K562 treated with DMSO at 1 percent for 24 hours (cell line): ENCODE measurements around the gene EIF2B4. TPM values are rescaled to one million over a fixed set of nuclear protein-coding genes. Genes with fewer than 3 reads are reported as not detected.

Experiments used
- total RNA-seq: library from RNA; unstranded; fragments of 300-600 nt; gene quantifications from 2 replicates; pipeline ENCODE4 v1.2.3, GENCODE V29; 2022; ENCODE audit warnings: low read depth; ENCODE audit not compliant: insufficient read depth

The EIF2B4 gene
- total RNA-seq, result 60.9 and 61.9 TPM in 2 replicates

GRCh38 chr2:27370026-27370815 lies at the start of gene EIF2B4, which contains the start of gene SNX17:
Gene EIF2B4 (minus strand): TSS chr2:27370338. CDS start chr2:27370314, 24 bp downstream.
Gene SNX17 (plus strand): TSS chr2:27370616. CDS start chr2:27370744, 128 bp downstream.

GRCh38 chr2:27409321-27410073 lies 39.4 kb upstream of the EIF2B4 start, which contains the start of gene PPM1G:
Gene PPM1G (minus strand): TSS chr2:27409591. CDS start chr2:27409422, 169 bp downstream.

GRCh38 chr2:27380626-27381545 lies 10.7 kb upstream of the EIF2B4 start, which contains the start of gene ZNF513:
Gene ZNF513 (minus strand): TSS chr2:27380734. CDS start chr2:27380526, 208 bp downstream.

GRCh38 chr2:27356382-27357181 lies 13.6 kb downstream of the EIF2B4 start, which contains the start of gene GTF3C2:
Gene GTF3C2 (minus strand): TSS chr2:27356764. CDS start chr2:27343554, 13,210 bp downstream.

GRCh38 chr2:27322766-27323595 lies 47.2 kb downstream of the EIF2B4 start, which contains the start of gene MPV17:
Gene MPV17 (minus strand): TSS chr2:27323097. CDS start chr2:27322517, 580 bp downstream.

Other genes with a start within 250 kb of the EIF2B4 start
- gene ABHD1, start 246.5 kb downstream of the EIF2B4 start, total RNA-seq, result 0.23 and 0.66 TPM in 2 replicates
- gene PREB, start 235.7 kb downstream of the EIF2B4 start, total RNA-seq, result 102 and 109 TPM in 2 replicates
- not detected in 2 replicates for gene PRR30, start 230.9 kb downstream of the EIF2B4 start, total RNA-seq
- gene TCF23, start 221.3 kb downstream of the EIF2B4 start, total RNA-seq, result not detected in 2 replicates
- gene ATRAID, start 158.3 kb downstream of the EIF2B4 start, total RNA-seq, result 99.2 and 103 TPM in 2 replicates
- gene SLC5A6, start 158.1 kb downstream of the EIF2B4 start, total RNA-seq, result 34.1 and 34.6 TPM in 2 replicates
- 45.7 and 49.5 TPM in 2 replicates for gene CAD, start 153.0 kb downstream of the EIF2B4 start, total RNA-seq
- 2.3 and 2.8 TPM in 2 replicates for gene SLC30A3, start 107.3 kb downstream of the EIF2B4 start, total RNA-seq
- 0.30 TPM in 1 of 2 replicates, not detected in the other for gene DNAJC5G, start 94.9 kb downstream of the EIF2B4 start, total RNA-seq
- not detected in 2 replicates for gene TRIM54, start 87.9 kb downstream of the EIF2B4 start, total RNA-seq
- gene UCN, start 61.9 kb downstream of the EIF2B4 start, total RNA-seq, result 5.5 and 11.2 TPM in 2 replicates
- gene MPV17, start 47.2 kb downstream of the EIF2B4 start, total RNA-seq, result 64.7 and 77.2 TPM in 2 replicates
- 48.9 and 53.5 TPM in 2 replicates for gene GTF3C2, start 13.6 kb downstream of the EIF2B4 start, total RNA-seq
- gene SNX17, start 278 bp upstream of the EIF2B4 start, total RNA-seq, result 89.8 and 91.5 TPM in 2 replicates
- gene ZNF513, start 10.4 kb upstream of the EIF2B4 start, total RNA-seq, result 16.2 and 19.4 TPM in 2 replicates
- 120 and 121 TPM in 2 replicates for gene PPM1G, start 39.3 kb upstream of the EIF2B4 start, total RNA-seq
- gene NRBP1, start 58.3 kb upstream of the EIF2B4 start, total RNA-seq, result 68.5 and 71.1 TPM in 2 replicates
- 2.4 and 3.1 TPM in 2 replicates for gene KRTCAP3, start 72.0 kb upstream of the EIF2B4 start, total RNA-seq
- 11.7 and 13.2 TPM in 2 replicates for gene IFT172, start 119.4 kb upstream of the EIF2B4 start, total RNA-seq
- gene FNDC4, start 124.9 kb upstream of the EIF2B4 start, total RNA-seq, result 26.3 and 28.8 TPM in 2 replicates
- gene GCKR, start 126.5 kb upstream of the EIF2B4 start, total RNA-seq, result 0.52 TPM in 1 of 2 replicates, not detected in the other
- gene ZNF512, start 212.7 kb upstream of the EIF2B4 start, total RNA-seq, result 27.7 and 28.1 TPM in 2 replicates